ENCODE results near the gene NUBP2.

DNA sequence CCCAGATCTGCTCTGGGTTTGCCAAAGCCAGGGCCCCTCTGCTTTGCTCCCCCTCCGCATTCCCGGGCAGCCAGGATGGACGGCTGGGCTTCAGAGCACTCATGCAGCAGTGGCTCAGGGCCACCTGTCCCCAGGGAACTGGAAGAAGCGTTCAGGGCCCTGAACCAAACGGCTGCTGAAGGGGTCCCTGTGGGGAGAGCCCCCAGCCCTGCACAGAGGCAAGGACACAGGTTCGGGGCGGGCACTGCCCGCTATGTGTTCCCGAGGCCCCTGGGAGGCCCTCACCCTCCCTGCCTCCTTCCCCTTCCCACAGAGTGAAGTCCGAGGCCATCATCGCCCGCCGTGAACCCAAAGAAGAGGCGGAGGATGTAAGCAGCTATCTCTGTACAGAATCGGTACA, 21.8 kb upstream of the NUBP2 start:
- TF ChIP-seq, protein P1, sequence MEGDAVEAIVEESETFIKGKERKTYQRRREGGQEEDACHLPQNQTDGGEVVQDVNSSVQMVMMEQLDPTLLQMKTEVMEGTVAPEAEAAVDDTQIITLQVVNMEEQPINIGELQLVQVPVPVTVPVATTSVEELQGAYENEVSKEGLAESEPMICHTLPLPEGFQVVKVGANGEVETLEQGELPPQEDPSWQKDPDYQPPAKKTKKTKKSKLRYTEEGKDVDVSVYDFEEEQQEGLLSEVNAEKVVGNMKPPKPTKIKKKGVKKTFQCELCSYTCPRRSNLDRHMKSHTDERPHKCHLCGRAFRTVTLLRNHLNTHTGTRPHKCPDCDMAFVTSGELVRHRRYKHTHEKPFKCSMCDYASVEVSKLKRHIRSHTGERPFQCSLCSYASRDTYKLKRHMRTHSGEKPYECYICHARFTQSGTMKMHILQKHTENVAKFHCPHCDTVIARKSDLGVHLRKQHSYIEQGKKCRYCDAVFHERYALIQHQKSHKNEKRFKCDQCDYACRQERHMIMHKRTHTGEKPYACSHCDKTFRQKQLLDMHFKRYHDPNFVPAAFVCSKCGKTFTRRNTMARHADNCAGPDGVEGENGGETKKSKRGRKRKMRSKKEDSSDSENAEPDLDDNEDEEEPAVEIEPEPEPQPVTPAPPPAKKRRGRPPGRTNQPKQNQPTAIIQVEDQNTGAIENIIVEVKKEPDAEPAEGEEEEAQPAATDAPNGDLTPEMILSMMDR (conservative IDR thresholded peaks at IDR 0.05; ENCODE audit: low read depth in 2 of 2): no peak
- TF ChIP-seq CREB1 (CRISPR knock-in tag; IDR thresholded peaks at IDR 0.05; ENCODE audit: low read depth) (no peak), POLR2AphosphoS5 (IDR thresholded peaks at IDR 0.05; ENCODE audit: low read depth) (no peak)
